HL-60 (cell line): ENCODE data around the gene ARPC5.

Source experiments
- POLR2AphosphoS5 ChIP-seq: IDR thresholded peaks from 2 replicates; pipeline ENCODE4 v1.6.1; 2012; ENCODE audit warnings: low read depth
- TF ChIP-seq, protein P1 (sequence below): IDR thresholded peaks from one replicate; pipeline ENCODE4 v1.5.1; 2011; ENCODE audit warnings: low read length, control low read depth, inconsistent platforms; ENCODE audit not compliant: insufficient read depth

DNA sequence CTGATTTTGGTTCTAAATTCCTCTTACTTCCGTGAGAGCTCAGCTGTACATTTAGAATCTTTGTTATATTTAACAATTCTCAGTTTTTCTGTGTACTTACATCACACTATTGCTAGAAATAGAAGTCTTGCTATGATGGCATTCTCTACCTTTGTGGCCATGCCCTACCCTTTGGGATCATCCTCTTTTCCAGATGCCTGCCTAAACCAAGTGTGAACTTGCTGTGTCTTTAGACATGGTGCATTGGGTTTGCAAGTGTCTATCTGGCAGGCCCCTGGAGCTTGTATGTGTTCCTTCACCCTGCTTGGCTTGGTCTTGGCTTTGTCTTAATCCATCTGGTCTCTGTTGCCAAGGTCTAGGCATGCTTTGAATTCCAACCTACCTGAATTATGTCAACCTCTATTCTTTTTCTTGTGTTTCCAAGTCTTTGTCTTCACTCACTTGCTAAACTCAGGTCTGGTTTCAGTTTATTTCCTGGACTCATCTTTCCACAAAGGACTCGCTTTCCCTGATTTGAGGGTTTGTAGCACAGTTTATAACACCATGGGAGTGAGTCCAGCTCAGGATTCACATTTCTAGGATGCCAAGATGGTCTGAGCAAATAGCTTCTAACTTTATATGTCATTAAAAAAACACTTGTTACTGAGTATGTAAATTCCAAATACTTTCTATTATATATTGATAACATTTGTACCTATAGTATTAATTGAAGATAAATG is 38.2 kb upstream of the ARPC5 start:
- TF ChIP-seq, protein P1, sequence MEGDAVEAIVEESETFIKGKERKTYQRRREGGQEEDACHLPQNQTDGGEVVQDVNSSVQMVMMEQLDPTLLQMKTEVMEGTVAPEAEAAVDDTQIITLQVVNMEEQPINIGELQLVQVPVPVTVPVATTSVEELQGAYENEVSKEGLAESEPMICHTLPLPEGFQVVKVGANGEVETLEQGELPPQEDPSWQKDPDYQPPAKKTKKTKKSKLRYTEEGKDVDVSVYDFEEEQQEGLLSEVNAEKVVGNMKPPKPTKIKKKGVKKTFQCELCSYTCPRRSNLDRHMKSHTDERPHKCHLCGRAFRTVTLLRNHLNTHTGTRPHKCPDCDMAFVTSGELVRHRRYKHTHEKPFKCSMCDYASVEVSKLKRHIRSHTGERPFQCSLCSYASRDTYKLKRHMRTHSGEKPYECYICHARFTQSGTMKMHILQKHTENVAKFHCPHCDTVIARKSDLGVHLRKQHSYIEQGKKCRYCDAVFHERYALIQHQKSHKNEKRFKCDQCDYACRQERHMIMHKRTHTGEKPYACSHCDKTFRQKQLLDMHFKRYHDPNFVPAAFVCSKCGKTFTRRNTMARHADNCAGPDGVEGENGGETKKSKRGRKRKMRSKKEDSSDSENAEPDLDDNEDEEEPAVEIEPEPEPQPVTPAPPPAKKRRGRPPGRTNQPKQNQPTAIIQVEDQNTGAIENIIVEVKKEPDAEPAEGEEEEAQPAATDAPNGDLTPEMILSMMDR = no peak
- TF ChIP-seq POLR2AphosphoS5 = no peak
